ENCODE data around the gene PRKAR1B.
"Not testable (repeated sequence)": the region's sequence is repeated elsewhere in the genome, so short reads cannot be mapped to it uniquely, and the experiment has no call there.

Gene PRKAR1B

DNA sequence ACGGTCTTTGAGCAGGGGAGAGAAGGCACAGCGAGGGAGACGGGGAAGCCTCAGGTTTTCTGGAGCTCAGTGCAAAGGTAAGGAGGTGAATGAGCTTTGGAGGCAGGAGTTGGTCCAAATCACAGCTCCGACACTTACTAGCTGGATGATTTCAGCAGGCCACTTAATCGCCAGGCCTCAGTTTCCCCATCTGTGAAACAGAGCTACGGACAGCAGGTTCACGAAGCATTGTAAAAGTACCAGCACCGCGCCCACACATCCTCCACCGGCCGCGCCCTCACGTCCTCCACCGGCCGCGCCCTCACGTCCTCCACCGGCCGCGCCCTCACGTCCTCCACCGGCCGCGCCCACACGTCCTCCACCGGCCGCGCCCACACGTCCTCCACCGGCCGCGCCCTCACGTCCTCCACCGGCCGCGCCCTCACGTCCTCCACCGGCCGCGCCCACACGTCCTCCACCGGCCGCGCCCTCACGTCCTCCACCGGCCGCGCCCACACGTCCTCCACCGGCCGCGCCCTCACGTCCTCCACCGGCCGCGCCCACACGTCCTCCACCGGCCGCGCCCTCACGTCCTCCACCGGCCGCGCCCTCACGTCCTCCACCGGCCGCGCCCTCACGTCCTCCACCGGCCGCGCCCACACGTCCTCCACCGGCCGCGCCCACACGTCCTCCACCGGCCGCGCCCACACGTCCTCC lies 91.2 kb downstream of the PRKAR1B start:
- H3K36me3 ChIP-seq (ENCODE audit: control insufficient read depth in 2 of 2, insufficient read depth in 1 of 2, low read length in 2 of 2); CTCF ChIA-PET; H3K4me3 ChIP-seq (ENCODE audit: low read depth, low read length); H3K27ac ChIP-seq (ENCODE audit: extremely low read depth, low read depth, low read length); H3K4me1 ChIP-seq (ENCODE audit: control insufficient read depth, insufficient read depth, low read length); H3K9me3 ChIP-seq (ENCODE audit: control insufficient read depth, insufficient read depth, low read depth, low read length): not testable (repeated sequence)
- peak; percentile 73 for TF ChIP-seq KLF8 (tag by site-specific recombination; IDR thresholded peaks at IDR 0.05)
- POLR2A ChIA-PET, result interaction anchor here (0.6 kb wide), 1 partner anchor 18 kb away, joined by 5 read pairs; no protein-coding TSS in a partner anchor

DNA sequence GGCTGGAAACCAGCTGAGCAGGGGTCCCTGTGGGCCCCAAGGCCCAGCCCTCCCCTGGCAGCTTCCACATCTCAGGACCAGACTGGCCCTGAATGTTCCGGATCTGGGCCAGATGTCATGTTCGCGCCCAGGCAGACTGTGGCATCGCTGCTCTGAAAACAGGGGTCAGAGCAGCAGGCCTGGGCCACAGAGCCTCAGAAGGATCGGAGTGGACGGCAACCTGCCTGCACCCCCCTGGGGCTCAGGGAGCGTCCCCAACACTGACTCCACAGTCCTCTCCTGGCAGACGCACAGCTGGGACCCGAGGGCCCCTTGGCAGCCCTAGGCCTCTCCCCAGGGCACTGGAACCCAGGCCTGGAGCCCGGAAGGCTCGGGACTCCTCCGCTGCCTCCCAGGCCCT lies 91.9 kb downstream of the PRKAR1B start:
- Histone ChIP-seq H3K4me1 (ENCODE audit: control insufficient read depth, insufficient read depth, low read length) (no peaks in the 10 kb centered on the region), H3K36me3 (ENCODE audit: control insufficient read depth in 2 of 2, insufficient read depth in 1 of 2, low read length in 2 of 2) (no peaks in the 10 kb centered on the region), H3K4me3 (ENCODE audit: low read depth, low read length) (no peak overlapping the region), H3K27ac (ENCODE audit: extremely low read depth, low read depth, low read length) (no peak overlapping the region), H3K9me3 (ENCODE audit: control insufficient read depth, insufficient read depth, low read depth, low read length) (no peaks in the 10 kb centered on the region)
- TF ChIP-seq ZSCAN16 (tag by site-specific recombination; IDR thresholded peaks at IDR 0.05) (no peak), ZNF426 (tag by site-specific recombination; IDR thresholded peaks at IDR 0.05) (no peak), ZBTB1 (tag by site-specific recombination; IDR thresholded peaks at IDR 0.05) (no peak), OVOL3 (tag by site-specific recombination; IDR thresholded peaks at IDR 0.05) (no peak), ZNF677 (tag by site-specific recombination; IDR thresholded peaks at IDR 0.05) (no peak), ZNF404 (tag by site-specific recombination; IDR thresholded peaks at IDR 0.05) (no peak), YY2 (tag by site-specific recombination; IDR thresholded peaks at IDR 0.05) (no peak)
- TF ChIP-seq, protein P1, sequence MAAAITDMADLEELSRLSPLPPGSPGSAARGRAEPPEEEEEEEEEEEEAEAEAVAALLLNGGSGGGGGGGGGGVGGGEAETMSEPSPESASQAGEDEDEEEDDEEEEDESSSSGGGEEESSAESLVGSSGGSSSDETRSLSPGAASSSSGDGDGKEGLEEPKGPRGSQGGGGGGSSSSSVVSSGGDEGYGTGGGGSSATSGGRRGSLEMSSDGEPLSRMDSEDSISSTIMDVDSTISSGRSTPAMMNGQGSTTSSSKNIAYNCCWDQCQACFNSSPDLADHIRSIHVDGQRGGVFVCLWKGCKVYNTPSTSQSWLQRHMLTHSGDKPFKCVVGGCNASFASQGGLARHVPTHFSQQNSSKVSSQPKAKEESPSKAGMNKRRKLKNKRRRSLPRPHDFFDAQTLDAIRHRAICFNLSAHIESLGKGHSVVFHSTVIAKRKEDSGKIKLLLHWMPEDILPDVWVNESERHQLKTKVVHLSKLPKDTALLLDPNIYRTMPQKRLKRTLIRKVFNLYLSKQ (tag by site-specific recombination; IDR thresholded peaks at IDR 0.05; ENCODE audit: borderline replicate concordance), result no peak
- POLR2A ChIA-PET, result interaction anchor here (0.6 kb wide), 1 partner anchor 18 kb away, joined by 5 read pairs; no protein-coding TSS in a partner anchor
- CTCF ChIA-PET, result no interaction called here

DNA sequence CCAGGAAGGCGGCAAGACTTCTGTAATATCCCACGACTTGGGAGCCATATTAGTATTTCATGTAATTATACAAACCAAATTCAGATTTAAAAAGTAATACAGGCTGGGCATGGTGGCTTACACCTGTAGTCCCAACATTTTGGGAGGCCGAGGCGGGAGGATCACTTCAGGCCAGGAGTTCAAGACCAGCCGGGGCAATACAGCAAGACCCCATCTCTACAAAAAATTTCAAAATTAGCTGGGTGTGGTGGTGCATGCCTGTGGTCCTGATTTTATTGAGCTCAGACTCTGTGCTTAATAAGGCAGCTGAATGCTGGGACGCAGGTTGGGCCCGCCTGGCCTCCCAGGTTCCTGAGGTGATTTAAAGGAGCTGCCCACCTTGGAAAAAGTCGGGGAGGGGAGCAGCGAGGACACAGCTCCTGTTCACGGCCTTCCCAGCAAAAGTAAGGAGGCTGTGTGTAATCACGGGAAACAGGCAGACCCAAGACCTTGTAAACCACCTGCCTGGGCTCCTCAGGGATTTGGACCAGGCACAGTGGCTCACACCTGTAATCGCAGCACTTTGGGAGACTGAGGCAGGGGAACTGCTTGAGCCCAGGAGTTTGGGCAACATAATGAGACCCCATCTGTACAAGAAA lies 93.6 kb downstream of the PRKAR1B start:
- ChIA-PET POLR2A (no interaction called here), CTCF (no interaction called here)
- no peaks in the 10 kb centered on the region for H3K36me3 ChIP-seq (ENCODE audit: control insufficient read depth in 2 of 2, insufficient read depth in 1 of 2, low read length in 2 of 2)

DNA sequence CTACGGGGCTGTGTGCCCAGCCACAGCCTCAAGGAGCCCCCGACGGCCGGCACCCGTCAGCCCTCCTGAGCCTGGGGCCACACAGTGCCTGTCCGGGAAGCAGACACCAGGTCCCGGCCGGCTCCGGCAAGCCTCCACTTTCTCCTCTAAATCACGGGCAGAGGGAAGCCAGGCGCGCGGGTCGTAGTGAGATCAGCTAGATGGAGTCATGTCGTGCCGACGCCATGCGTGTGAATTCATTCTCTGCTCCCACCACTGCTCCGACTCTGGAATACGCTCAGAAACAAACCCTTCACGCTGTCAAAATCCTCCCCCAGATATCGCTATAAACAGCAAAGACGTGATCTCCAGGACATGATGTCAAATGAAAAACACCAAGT lies 94.3 kb downstream of the PRKAR1B start:
- no peaks in the 10 kb centered on the region for H3K36me3 ChIP-seq (ENCODE audit: control insufficient read depth in 2 of 2, insufficient read depth in 1 of 2, low read length in 2 of 2)
- H3K4me3 ChIP-seq (ENCODE audit: low read depth, low read length), result no peak overlapping the region
- H3K4me1 ChIP-seq (ENCODE audit: control insufficient read depth, insufficient read depth, low read length), result no peaks in the 10 kb centered on the region
- H3K9me3 ChIP-seq (ENCODE audit: control insufficient read depth, insufficient read depth, low read depth, low read length), result no peaks in the 10 kb centered on the region
- ChIA-PET POLR2A (no interaction called here), CTCF (no interaction called here)
- no peak overlapping the region for H3K27ac ChIP-seq (ENCODE audit: extremely low read depth, low read depth, low read length)
- TF ChIP-seq BCL11A (tag by site-specific recombination; IDR thresholded peaks at IDR 0.05; ENCODE audit: low read depth) (no peak), ZNF629 (tag by site-specific recombination; IDR thresholded peaks at IDR 0.05) (no peak), ZNF155 (tag by site-specific recombination; IDR thresholded peaks at IDR 0.05) (no peak), KLF8 (tag by site-specific recombination; IDR thresholded peaks at IDR 0.05) (no peak), ZNF140 (tag by site-specific recombination; IDR thresholded peaks at IDR 0.05) (no peak), ATF2 (tag by site-specific recombination; IDR thresholded peaks at IDR 0.05; ENCODE audit: low read depth) (no peak), ZBTB20 (tag by site-specific recombination; IDR thresholded peaks at IDR 0.05) (no peak), ZNF10 (tag by site-specific recombination; IDR thresholded peaks at IDR 0.05) (no peak), PRDM1 (tag by site-specific recombination; IDR thresholded peaks at IDR 0.05) (no peak), ZNF132 (tag by site-specific recombination; IDR thresholded peaks at IDR 0.05; ENCODE audit: borderline replicate concordance) (no peak)
- TF ChIP-seq, protein P2, sequence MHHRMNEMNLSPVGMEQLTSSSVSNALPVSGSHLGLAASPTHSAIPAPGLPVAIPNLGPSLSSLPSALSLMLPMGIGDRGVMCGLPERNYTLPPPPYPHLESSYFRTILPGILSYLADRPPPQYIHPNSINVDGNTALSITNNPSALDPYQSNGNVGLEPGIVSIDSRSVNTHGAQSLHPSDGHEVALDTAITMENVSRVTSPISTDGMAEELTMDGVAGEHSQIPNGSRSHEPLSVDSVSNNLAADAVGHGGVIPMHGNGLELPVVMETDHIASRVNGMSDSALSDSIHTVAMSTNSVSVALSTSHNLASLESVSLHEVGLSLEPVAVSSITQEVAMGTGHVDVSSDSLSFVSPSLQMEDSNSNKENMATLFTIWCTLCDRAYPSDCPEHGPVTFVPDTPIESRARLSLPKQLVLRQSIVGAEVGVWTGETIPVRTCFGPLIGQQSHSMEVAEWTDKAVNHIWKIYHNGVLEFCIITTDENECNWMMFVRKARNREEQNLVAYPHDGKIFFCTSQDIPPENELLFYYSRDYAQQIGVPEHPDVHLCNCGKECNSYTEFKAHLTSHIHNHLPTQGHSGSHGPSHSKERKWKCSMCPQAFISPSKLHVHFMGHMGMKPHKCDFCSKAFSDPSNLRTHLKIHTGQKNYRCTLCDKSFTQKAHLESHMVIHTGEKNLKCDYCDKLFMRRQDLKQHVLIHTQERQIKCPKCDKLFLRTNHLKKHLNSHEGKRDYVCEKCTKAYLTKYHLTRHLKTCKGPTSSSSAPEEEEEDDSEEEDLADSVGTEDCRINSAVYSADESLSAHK (tag by site-specific recombination; IDR thresholded peaks at IDR 0.05), result no peak
- TF ChIP-seq, protein P3, sequence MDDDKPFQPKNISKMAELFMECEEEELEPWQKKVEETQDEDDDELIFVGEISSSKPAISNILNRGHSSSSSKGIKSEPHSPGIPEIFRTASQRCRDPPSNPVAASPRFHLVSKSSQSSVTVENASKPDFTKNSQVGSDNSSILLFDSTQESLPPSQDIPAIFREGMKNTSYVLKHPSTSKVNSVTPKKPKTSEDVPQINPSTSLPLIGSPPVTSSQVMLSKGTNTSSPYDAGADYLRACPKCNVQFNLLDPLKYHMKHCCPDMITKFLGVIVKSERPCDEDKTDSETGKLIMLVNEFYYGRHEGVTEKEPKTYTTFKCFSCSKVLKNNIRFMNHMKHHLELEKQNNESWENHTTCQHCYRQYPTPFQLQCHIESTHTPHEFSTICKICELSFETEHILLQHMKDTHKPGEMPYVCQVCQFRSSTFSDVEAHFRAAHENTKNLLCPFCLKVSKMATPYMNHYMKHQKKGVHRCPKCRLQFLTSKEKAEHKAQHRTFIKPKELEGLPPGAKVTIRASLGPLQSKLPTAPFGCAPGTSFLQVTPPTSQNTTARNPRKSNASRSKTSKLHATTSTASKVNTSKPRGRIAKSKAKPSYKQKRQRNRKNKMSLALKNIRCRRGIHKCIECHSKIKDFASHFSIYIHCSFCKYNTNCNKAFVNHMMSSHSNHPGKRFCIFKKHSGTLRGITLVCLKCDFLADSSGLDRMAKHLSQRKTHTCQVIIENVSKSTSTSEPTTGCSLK (tag by site-specific recombination; IDR thresholded peaks at IDR 0.05), result no peak

More for the DNA sequence above, 93.6 kb downstream of the PRKAR1B start:
- H3K4me3 ChIP-seq (ENCODE audit: low read depth, low read length), result no peak overlapping the region
- H3K27ac ChIP-seq (ENCODE audit: extremely low read depth, low read depth, low read length), result no peak overlapping the region
- no peak for TF ChIP-seq ZNF544 (tag by site-specific recombination; IDR thresholded peaks at IDR 0.05)
- peak; percentile 60; the same call in 1 of the 2 replicates for TF ChIP-seq ZNF121 (tag by site-specific recombination; IDR thresholded peaks at IDR 0.05)
- no peaks in the 10 kb centered on the region for H3K9me3 ChIP-seq (ENCODE audit: control insufficient read depth, insufficient read depth, low read depth, low read length)
- no peaks in the 10 kb centered on the region for H3K4me1 ChIP-seq (ENCODE audit: control insufficient read depth, insufficient read depth, low read length)
